ENCODE data around the gene CISD2.
A peak's percentile ranks its signal among the peaks of the same experiment; 100 is the strongest.
"Not testable (repeated sequence)": the region's sequence is repeated elsewhere in the genome, so short reads cannot be mapped to it uniquely, and the experiment has no call there.

CISD2 gene

GRCh38 chr4:102862747-102863146 is 6.0 kb upstream of the CISD2 start:
- Histone ChIP-seq H2BK12ac (ENCODE audit: low read length) (no peak overlapping the region), H3K14ac (ENCODE audit: low read length) (no peak overlapping the region), H3K23ac (ENCODE audit: low read length) (no peak overlapping the region), H4K8ac (ENCODE audit: low read depth, low read length) (no peak overlapping the region), H3K4me3 (ENCODE audit: low read depth, low read length) (no peak overlapping the region), H4K12ac (ENCODE audit: low read depth, low read length) (no peak overlapping the region), H2BK120ac (ENCODE audit: insufficient read depth, low read length, poor library complexity) (no peak overlapping the region), H3K9me3 (ENCODE audit: insufficient read depth, low read depth, low read length) (no peaks in the 10 kb centered on the region), H3K4me1 (ENCODE audit: control insufficient read depth in 1 of 2, insufficient read depth in 2 of 2, low read length in 2 of 2) (no peaks in the 10 kb centered on the region), H3K9ac (ENCODE audit: low read length) (no peak overlapping the region), H3K4me2 (ENCODE audit: low read length) (no peak overlapping the region), H3K27ac (ENCODE audit: low read depth, low read length) (no peak overlapping the region), H3K18ac (ENCODE audit: low read length) (no peak overlapping the region), H3K36me3 (ENCODE audit: control insufficient read depth in 1 of 2, insufficient read depth in 2 of 2, low read length in 2 of 2) (peaks cover 2% of the 10 kb centered on the region in 2 experiments), H2BK5ac (ENCODE audit: low read depth, low read length, poor library complexity) (no peak overlapping the region), H3K79me2 (ENCODE audit: control insufficient read depth, insufficient read depth, low read length, poor library complexity) (no peaks in the 10 kb centered on the region), H2AK5ac (ENCODE audit: low read length) (no peak overlapping the region), H3K27me3 (ENCODE audit: insufficient read depth, low read length) (no peaks in the 10 kb centered on the region), H3K4ac (ENCODE audit: low read depth, low read length) (no peak overlapping the region), H4K91ac (ENCODE audit: low read depth, low read length) (no peak overlapping the region), H3K79me1 (ENCODE audit: low read length) (no peaks in the 10 kb centered on the region), H2AFZ (ENCODE audit: insufficient read depth, low read length, poor library complexity) (no peak overlapping the region)
- no peak for DNase-seq
- no CpG with 5 or more reads among the region's 1 CpG for WGBS (ENCODE audit: extremely low coverage, insufficient coverage, insufficient read length)

GRCh38 chr4:102865327-102865726 is 3.5 kb upstream of the CISD2 start:
- not testable (repeated sequence) for DNase-seq; H3K18ac ChIP-seq (ENCODE audit: low read length); H2AK5ac ChIP-seq (ENCODE audit: low read length); H3K9me3 ChIP-seq (ENCODE audit: insufficient read depth, low read depth, low read length); H4K8ac ChIP-seq (ENCODE audit: low read depth, low read length); H3K4ac ChIP-seq (ENCODE audit: low read depth, low read length); H2BK120ac ChIP-seq (ENCODE audit: insufficient read depth, low read length, poor library complexity); H3K14ac ChIP-seq (ENCODE audit: low read length); H3K4me2 ChIP-seq (ENCODE audit: low read length); H3K27me3 ChIP-seq (ENCODE audit: insufficient read depth, low read length); H3K23ac ChIP-seq (ENCODE audit: low read length); H3K36me3 ChIP-seq (ENCODE audit: control insufficient read depth in 1 of 2, insufficient read depth in 2 of 2, low read length in 2 of 2); H3K4me3 ChIP-seq (ENCODE audit: low read depth, low read length); H2BK12ac ChIP-seq (ENCODE audit: low read length); H3K79me2 ChIP-seq (ENCODE audit: control insufficient read depth, insufficient read depth, low read length, poor library complexity); H4K12ac ChIP-seq (ENCODE audit: low read depth, low read length); H3K9ac ChIP-seq (ENCODE audit: low read length); H3K4me1 ChIP-seq (ENCODE audit: control insufficient read depth in 1 of 2, insufficient read depth in 2 of 2, low read length in 2 of 2); H2AFZ ChIP-seq (ENCODE audit: insufficient read depth, low read length, poor library complexity); H4K91ac ChIP-seq (ENCODE audit: low read depth, low read length); H2BK5ac ChIP-seq (ENCODE audit: low read depth, low read length, poor library complexity); H3K27ac ChIP-seq (ENCODE audit: low read depth, low read length)
- no CpG with 5 or more reads among the region's 5 CpGs for WGBS (ENCODE audit: extremely low coverage, insufficient coverage, insufficient read length)
- peaks cover 12% of the 10 kb centered on the region for H3K79me1 ChIP-seq (ENCODE audit: low read length)

GRCh38 chr4:102867278-102868152 is 1.3 kb upstream of the CISD2 start:
- peak overlapping the region; percentile 17 for H3K27ac ChIP-seq (ENCODE audit: low read depth, low read length)
- no peak overlapping the region for H2AFZ ChIP-seq (ENCODE audit: insufficient read depth, low read length, poor library complexity)
- H3K79me1 ChIP-seq (ENCODE audit: low read length) = peaks cover 12% of the 10 kb centered on the region
- no peak overlapping the region for H2BK120ac ChIP-seq (ENCODE audit: insufficient read depth, low read length, poor library complexity)
- no peak overlapping the region for H3K9ac ChIP-seq (ENCODE audit: low read length)
- H3K9me3 ChIP-seq (ENCODE audit: insufficient read depth, low read depth, low read length) = no peaks in the 10 kb centered on the region
- WGBS (ENCODE audit: extremely low coverage, insufficient coverage, insufficient read length) = no CpG with 5 or more reads among the region's 12 CpGs
- H4K91ac ChIP-seq (ENCODE audit: low read depth, low read length) = peak overlapping the region; percentile 33
- H3K27me3 ChIP-seq (ENCODE audit: insufficient read depth, low read length) = no peaks in the 10 kb centered on the region
- H4K12ac ChIP-seq (ENCODE audit: low read depth, low read length) = no peak overlapping the region
- H3K4me3 ChIP-seq (ENCODE audit: low read depth, low read length) = no peak overlapping the region
- peak in 1 of 2 donors; percentile 10 for DNase-seq
- no peak overlapping the region for H2BK12ac ChIP-seq (ENCODE audit: low read length)
- H4K8ac ChIP-seq (ENCODE audit: low read depth, low read length) = no peak overlapping the region
- H3K23ac ChIP-seq (ENCODE audit: low read length) = no peak overlapping the region
- peak overlapping the region; percentile 55 for H3K4ac ChIP-seq (ENCODE audit: low read depth, low read length)
- H3K4me2 ChIP-seq (ENCODE audit: low read length) = peak overlapping the region; percentile 62
- no peaks in the 10 kb centered on the region for H3K79me2 ChIP-seq (ENCODE audit: control insufficient read depth, insufficient read depth, low read length, poor library complexity)
- H3K36me3 ChIP-seq (ENCODE audit: control insufficient read depth in 1 of 2, insufficient read depth in 2 of 2, low read length in 2 of 2) = no peaks in the 10 kb centered on the region
- no peak overlapping the region for H2AK5ac ChIP-seq (ENCODE audit: low read length)
- peak overlapping the region; percentile 14 for H3K18ac ChIP-seq (ENCODE audit: low read length)
- H3K14ac ChIP-seq (ENCODE audit: low read length) = no peak overlapping the region
- no peak overlapping the region for H2BK5ac ChIP-seq (ENCODE audit: low read depth, low read length, poor library complexity)
- peaks cover 0 to 3% of the 10 kb centered on the region in 2 experiments for H3K4me1 ChIP-seq (ENCODE audit: control insufficient read depth in 1 of 2, insufficient read depth in 2 of 2, low read length in 2 of 2)

GRCh38 chr4:102868153-102868780 is 525 bp upstream of the CISD2 start:
- no peak overlapping the region for H3K23ac ChIP-seq (ENCODE audit: low read length)
- H3K79me2 ChIP-seq (ENCODE audit: control insufficient read depth, insufficient read depth, low read length, poor library complexity) = no peaks in the 10 kb centered on the region
- H3K27ac ChIP-seq (ENCODE audit: low read depth, low read length) = peak overlapping the region; percentile 95
- peak overlapping the region; percentile 19 for H3K18ac ChIP-seq (ENCODE audit: low read length)
- DNase-seq = peak in 1 of 2 donors; percentile 1
- WGBS (ENCODE audit: extremely low coverage, insufficient coverage, insufficient read length) = no CpG with 5 or more reads among the region's 23 CpGs
- peak overlapping the region; percentile 55 for H2BK120ac ChIP-seq (ENCODE audit: insufficient read depth, low read length, poor library complexity)
- H2AFZ ChIP-seq (ENCODE audit: insufficient read depth, low read length, poor library complexity) = peak overlapping the region; percentile 37
- peak overlapping the region; percentile 72 for H3K14ac ChIP-seq (ENCODE audit: low read length)
- H4K12ac ChIP-seq (ENCODE audit: low read depth, low read length) = peak overlapping the region; percentile 92
- peak overlapping the region; percentile 25 for H2BK5ac ChIP-seq (ENCODE audit: low read depth, low read length, poor library complexity)
- H3K4ac ChIP-seq (ENCODE audit: low read depth, low read length) = peak overlapping the region; percentile 55
- no peak overlapping the region for H2BK12ac ChIP-seq (ENCODE audit: low read length)
- H3K4me2 ChIP-seq (ENCODE audit: low read length) = peak overlapping the region; percentile 62
- no peaks in the 10 kb centered on the region for H3K27me3 ChIP-seq (ENCODE audit: insufficient read depth, low read length)
- H4K8ac ChIP-seq (ENCODE audit: low read depth, low read length) = peak overlapping the region; percentile 77
- H3K9me3 ChIP-seq (ENCODE audit: insufficient read depth, low read depth, low read length) = no peaks in the 10 kb centered on the region
- peak overlapping the region; percentile 80 for H3K9ac ChIP-seq (ENCODE audit: low read length)
- peak overlapping the region; percentile 65 for H3K4me3 ChIP-seq (ENCODE audit: low read depth, low read length)
- peaks cover 0 to 2% of the 10 kb centered on the region in 2 experiments for H3K36me3 ChIP-seq (ENCODE audit: control insufficient read depth in 1 of 2, insufficient read depth in 2 of 2, low read length in 2 of 2)
- peaks cover 12% of the 10 kb centered on the region for H3K79me1 ChIP-seq (ENCODE audit: low read length)
- H3K4me1 ChIP-seq (ENCODE audit: control insufficient read depth in 1 of 2, insufficient read depth in 2 of 2, low read length in 2 of 2) = peaks cover 0 to 3% of the 10 kb centered on the region in 2 experiments
- H4K91ac ChIP-seq (ENCODE audit: low read depth, low read length) = peak overlapping the region; percentile 33
- no peak overlapping the region for H2AK5ac ChIP-seq (ENCODE audit: low read length)

Measured in trophoblast cell (in vitro differentiated cells and primary cell).